Stimulated activated CD4-positive, alpha-beta T cell treated with anti-CD3 and anti-CD28 coated beads, Interleukin-4, amount 100 ng/mL, for 1 hour (primary cell): Measurements from ENCODE around the gene DSCAM.

ENCODE experiments used
- DNase-seq: peaks from one replicate; pipeline ENCODE4 v3.0.0-alpha.2; 2020

DSCAM gene

GRCh38 chr21:40433538-40433937 lies 413.4 kb downstream of the DSCAM start:
- no peak for DNase-seq

- no peak for DNase-seq
Observed at GRCh38 chr21:40425981-40426380, 421.0 kb downstream of the DSCAM start.

- no peak for DNase-seq
Observed at GRCh38 chr21:40422896-40423635, 423.9 kb downstream of the DSCAM start.

GRCh38 chr21:40421121-40421520 lies 425.8 kb downstream of the DSCAM start:
- no peak for DNase-seq

GRCh38 chr21:40416572-40416971 lies 430.4 kb downstream of the DSCAM start:
- DNase-seq: no peak

GRCh38 chr21:40408561-40408960 lies 438.4 kb downstream of the DSCAM start:
- DNase-seq: no peak

- DNase-seq: no peak
Observed at GRCh38 chr21:40404396-40404800, 442.6 kb downstream of the DSCAM start.

- no peak for DNase-seq
Observed at GRCh38 chr21:40402884-40403582, 443.9 kb downstream of the DSCAM start.

GRCh38 chr21:40395732-40396131 lies 451.2 kb downstream of the DSCAM start:
- DNase-seq: no peak

GRCh38 chr21:40393066-40393465 lies 453.9 kb downstream of the DSCAM start:
- no peak for DNase-seq

GRCh38 chr21:40388046-40388445 lies 458.9 kb downstream of the DSCAM start:
- no peak for DNase-seq

GRCh38 chr21:40386981-40387747 lies 459.8 kb downstream of the DSCAM start:
- DNase-seq: no peak

- peak; percentile 49 for DNase-seq
Observed at GRCh38 chr21:40386294-40386911, 460.6 kb downstream of the DSCAM start.

- no peak for DNase-seq
Observed at GRCh38 chr21:40385883-40386282, 461.1 kb downstream of the DSCAM start.

- no peak for DNase-seq
Observed at GRCh38 chr21:40383951-40384350, 463.0 kb downstream of the DSCAM start.

- no peak for DNase-seq
Observed at GRCh38 chr21:40381111-40381510, 465.8 kb downstream of the DSCAM start.

GRCh38 chr21:40379881-40380810 lies 466.8 kb downstream of the DSCAM start:
- DNase-seq: no peak

GRCh38 chr21:40377135-40377534 lies 469.8 kb downstream of the DSCAM start:
- no peak for DNase-seq

- DNase-seq: no peak
Observed at GRCh38 chr21:40373761-40374160, 473.2 kb downstream of the DSCAM start.

GRCh38 chr21:40372506-40372905 lies 474.5 kb downstream of the DSCAM start:
- no peak for DNase-seq

- DNase-seq: no peak
Observed at GRCh38 chr21:40371329-40371728, 475.6 kb downstream of the DSCAM start.

GRCh38 chr21:40356644-40357043 lies 490.3 kb downstream of the DSCAM start:
- DNase-seq: no peak
